PFSK-1 (cell line): Measurements from ENCODE around the gene SGPL1.

Source experiments
- POLR2AphosphoS5 ChIP-seq: IDR thresholded peaks from 2 replicates; pipeline ENCODE4 v1.6.1; 2012; ENCODE audit warnings: low read depth, mild to moderate bottlenecking, control low read depth, low read length, moderate library complexity
- SIN3A ChIP-seq: IDR thresholded peaks from 2 replicates; pipeline ENCODE4 v1.6.1; 2012; ENCODE audit warnings: mild to moderate bottlenecking, low read length, moderate library complexity, borderline replicate concordance; ENCODE audit not compliant: insufficient read depth

- TF ChIP-seq SIN3A (no peak), POLR2AphosphoS5 (no peak)
Measured at GRCh38 chr10:70784016-70784415, 31.7 kb upstream of the SGPL1 start.
